ENCODE data around the gene IRF8. TPM values are rescaled to one million over a fixed set of nuclear protein-coding genes. Genes with fewer than 3 reads are reported as not detected.

Gene IRF8
- total RNA-seq, 1 donor from 2014 or later, result 0.59 TPM

DNA sequence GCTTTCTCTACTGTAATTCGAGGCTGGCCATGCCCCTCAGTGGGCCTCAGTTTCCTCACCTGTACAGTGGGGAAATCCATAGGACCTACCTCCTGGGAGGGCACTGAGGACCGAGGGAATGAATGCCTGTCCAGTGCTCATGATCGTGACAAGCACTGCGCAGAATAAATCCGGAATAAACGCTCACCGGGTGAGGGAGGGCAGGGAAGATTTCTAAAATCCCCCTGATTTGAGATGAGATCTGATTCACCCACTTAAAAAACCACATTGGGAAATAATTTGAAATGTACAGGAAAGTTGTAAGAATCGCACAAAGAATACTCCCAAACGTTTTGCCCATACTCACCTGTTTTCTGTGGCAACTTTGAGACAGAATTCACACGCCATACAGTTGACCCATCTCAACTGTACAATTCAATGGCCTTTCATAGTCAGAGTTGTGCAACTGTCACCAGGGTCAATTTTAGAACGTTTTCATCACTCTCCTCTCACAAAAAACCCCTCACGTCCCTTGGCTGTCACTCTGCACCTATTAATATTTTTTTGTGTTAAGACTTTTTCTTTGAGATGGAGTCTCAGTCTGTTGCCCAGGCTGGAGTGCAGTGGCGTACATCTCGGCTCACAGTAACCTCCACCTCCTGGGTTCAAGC, 49.8 kb downstream of the IRF8 start:
- Histone ChIP-seq H3K4me1 (ENCODE audit: insufficient read depth, low read length) (no peaks in the 10 kb centered on the region), H3K79me2 (ENCODE audit: insufficient read depth, low read length) (no peaks in the 10 kb centered on the region), H3K27me3 (ENCODE audit: insufficient read depth, low read length) (peaks cover 27% of the 10 kb centered on the region), H3K4me3 (ENCODE audit: insufficient read depth, low read depth, low read length) (no peak overlapping the region), H2AFZ (ENCODE audit: low read depth, low read length) (no peak overlapping the region), H4K20me1 (ENCODE audit: insufficient read depth, low read length) (no peaks in the 10 kb centered on the region), H3K27ac (ENCODE audit: low read depth, low read length) (no peak overlapping the region), H3K9ac (ENCODE audit: low read length) (no peak overlapping the region), H3K4me2 (ENCODE audit: low read length) (no peak overlapping the region), H3K9me3 (ENCODE audit: insufficient read depth, low read depth, low read length) (peaks cover 2% of the 10 kb centered on the region), H3K36me3 (ENCODE audit: insufficient read depth, low read length) (no peaks in the 10 kb centered on the region)
- TF ChIP-seq, protein P1, sequence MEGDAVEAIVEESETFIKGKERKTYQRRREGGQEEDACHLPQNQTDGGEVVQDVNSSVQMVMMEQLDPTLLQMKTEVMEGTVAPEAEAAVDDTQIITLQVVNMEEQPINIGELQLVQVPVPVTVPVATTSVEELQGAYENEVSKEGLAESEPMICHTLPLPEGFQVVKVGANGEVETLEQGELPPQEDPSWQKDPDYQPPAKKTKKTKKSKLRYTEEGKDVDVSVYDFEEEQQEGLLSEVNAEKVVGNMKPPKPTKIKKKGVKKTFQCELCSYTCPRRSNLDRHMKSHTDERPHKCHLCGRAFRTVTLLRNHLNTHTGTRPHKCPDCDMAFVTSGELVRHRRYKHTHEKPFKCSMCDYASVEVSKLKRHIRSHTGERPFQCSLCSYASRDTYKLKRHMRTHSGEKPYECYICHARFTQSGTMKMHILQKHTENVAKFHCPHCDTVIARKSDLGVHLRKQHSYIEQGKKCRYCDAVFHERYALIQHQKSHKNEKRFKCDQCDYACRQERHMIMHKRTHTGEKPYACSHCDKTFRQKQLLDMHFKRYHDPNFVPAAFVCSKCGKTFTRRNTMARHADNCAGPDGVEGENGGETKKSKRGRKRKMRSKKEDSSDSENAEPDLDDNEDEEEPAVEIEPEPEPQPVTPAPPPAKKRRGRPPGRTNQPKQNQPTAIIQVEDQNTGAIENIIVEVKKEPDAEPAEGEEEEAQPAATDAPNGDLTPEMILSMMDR (IDR thresholded peaks at IDR 0.05; ENCODE audit: insufficient read depth, low read depth, low read length), result no peak
- TF ChIP-seq EZH2 (IDR thresholded peaks at IDR 0.05; ENCODE audit: insufficient read depth, low read length), result no peak
- no peak for DNase-seq (ENCODE audit: low read depth)
- Mint-ChIP-seq H3K4me3 (ENCODE audit: unreplicated experiment) (no peak overlapping the region), H3K27me3 (ENCODE audit: low read depth, unreplicated experiment) (peaks cover 78% of the 10 kb centered on the region), H3K27ac (ENCODE audit: unreplicated experiment) (no peak overlapping the region), H3K4me1 (ENCODE audit: low read depth, unreplicated experiment) (no peaks in the 10 kb centered on the region), H3K36me3 (ENCODE audit: low read depth, unreplicated experiment) (peaks cover 3% of the 10 kb centered on the region), H3K9me3 (ENCODE audit: unreplicated experiment) (peaks cover 4% of the 10 kb centered on the region)
- FAIRE-seq, result no peak

DNA sequence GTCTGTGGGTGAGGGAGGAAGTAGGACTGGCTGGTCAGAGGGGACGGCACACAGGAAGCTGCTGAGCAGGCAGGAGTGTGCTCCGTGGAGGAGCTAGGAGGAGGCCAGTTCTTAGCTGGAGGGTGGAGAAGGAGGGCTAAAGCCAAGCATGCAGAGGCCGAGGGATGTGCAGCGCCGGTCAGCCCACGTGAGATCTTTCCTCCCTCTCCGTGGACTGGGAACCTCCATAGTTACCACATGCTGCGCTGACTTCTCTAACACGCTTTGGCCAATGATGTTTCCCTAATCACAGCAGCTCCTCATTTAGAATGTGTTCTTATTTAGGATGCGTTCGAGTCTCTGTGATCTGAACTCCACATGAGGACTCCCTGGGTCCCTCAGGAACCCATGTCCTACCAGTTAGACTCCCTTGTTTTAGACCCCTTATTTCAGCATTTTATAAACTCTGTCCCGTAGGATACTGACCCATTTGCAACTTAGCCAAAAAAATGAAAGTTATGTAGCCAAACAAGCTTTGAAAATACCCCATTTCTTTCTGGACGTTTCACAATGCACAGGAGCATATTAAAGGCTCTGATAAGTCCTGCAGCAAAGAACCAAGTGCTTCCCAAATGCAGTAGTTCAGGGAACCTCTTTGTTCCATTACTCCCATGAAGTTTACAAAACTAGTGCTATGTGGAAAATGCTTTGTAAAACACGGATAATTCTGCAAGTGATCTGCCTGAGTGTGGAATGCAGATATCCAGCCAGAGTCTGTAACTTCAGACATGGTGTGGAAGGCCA, 51.4 kb downstream of the IRF8 start:
- H3K36me3 ChIP-seq (ENCODE audit: insufficient read depth, low read length), result no peaks in the 10 kb centered on the region
- FAIRE-seq (no peak), DNase-seq (ENCODE audit: low read depth) (no peak)
- H3K4me1 ChIP-seq (ENCODE audit: insufficient read depth, low read length), result no peaks in the 10 kb centered on the region
- no peaks in the 10 kb centered on the region for H3K9me3 ChIP-seq (ENCODE audit: insufficient read depth, low read depth, low read length)
- Mint-ChIP-seq H3K4me3 (ENCODE audit: unreplicated experiment) (no peak overlapping the region), H3K36me3 (ENCODE audit: low read depth, unreplicated experiment) (no peaks in the 10 kb centered on the region), H3K27me3 (ENCODE audit: low read depth, unreplicated experiment) (peaks cover 69% of the 10 kb centered on the region), H3K4me1 (ENCODE audit: low read depth, unreplicated experiment) (no peaks in the 10 kb centered on the region), H3K27ac (ENCODE audit: unreplicated experiment) (no peak overlapping the region), H3K9me3 (ENCODE audit: unreplicated experiment) (peaks cover 4% of the 10 kb centered on the region)
- H3K27ac ChIP-seq (ENCODE audit: low read depth, low read length), result no peak overlapping the region
- H3K4me3 ChIP-seq (ENCODE audit: insufficient read depth, low read depth, low read length), result no peak overlapping the region
- no peaks in the 10 kb centered on the region for H4K20me1 ChIP-seq (ENCODE audit: insufficient read depth, low read length)
- TF ChIP-seq, protein P1 (IDR thresholded peaks at IDR 0.05; ENCODE audit: insufficient read depth, low read depth, low read length), result no peak
- no peak for TF ChIP-seq EZH2 (IDR thresholded peaks at IDR 0.05; ENCODE audit: insufficient read depth, low read length)
- H2AFZ ChIP-seq (ENCODE audit: low read depth, low read length), result no peak overlapping the region
- H3K9ac ChIP-seq (ENCODE audit: low read length), result no peak overlapping the region
- H3K79me2 ChIP-seq (ENCODE audit: insufficient read depth, low read length), result no peaks in the 10 kb centered on the region
- peaks cover 22% of the 10 kb centered on the region for H3K27me3 ChIP-seq (ENCODE audit: insufficient read depth, low read length)
- no peak overlapping the region for H3K4me2 ChIP-seq (ENCODE audit: low read length)

DNA sequence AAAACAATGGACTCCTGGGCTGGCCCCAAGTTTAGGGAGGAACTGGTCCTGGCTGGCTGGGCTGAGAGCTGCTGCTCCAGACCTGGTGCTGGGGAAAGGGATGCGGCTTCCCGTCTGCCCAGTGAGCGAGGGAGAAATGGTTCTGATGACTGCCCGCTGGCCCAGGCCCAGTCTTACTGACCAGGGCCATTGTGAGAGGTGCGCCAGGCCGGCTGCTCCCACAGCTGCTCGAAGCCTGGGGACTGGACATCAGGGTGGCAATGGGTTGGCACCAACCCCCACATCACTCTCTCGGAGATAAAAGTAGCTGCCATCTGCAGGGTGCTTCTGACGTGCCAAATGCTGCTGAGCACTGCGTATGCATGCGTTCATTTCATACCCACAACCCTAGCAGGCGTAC, 53.2 kb downstream of the IRF8 start:
- Histone ChIP-seq H3K4me2 (ENCODE audit: low read length) (no peak overlapping the region), H3K4me1 (ENCODE audit: insufficient read depth, low read length) (no peaks in the 10 kb centered on the region), H3K36me3 (ENCODE audit: insufficient read depth, low read length) (no peaks in the 10 kb centered on the region), H3K9me3 (ENCODE audit: insufficient read depth, low read depth, low read length) (no peaks in the 10 kb centered on the region), H2AFZ (ENCODE audit: low read depth, low read length) (no peak overlapping the region), H3K27me3 (ENCODE audit: insufficient read depth, low read length) (peaks cover 14% of the 10 kb centered on the region), H3K9ac (ENCODE audit: low read length) (no peak overlapping the region), H3K27ac (ENCODE audit: low read depth, low read length) (no peak overlapping the region), H3K4me3 (ENCODE audit: insufficient read depth, low read depth, low read length) (no peak overlapping the region), H4K20me1 (ENCODE audit: insufficient read depth, low read length) (no peaks in the 10 kb centered on the region), H3K79me2 (ENCODE audit: insufficient read depth, low read length) (no peaks in the 10 kb centered on the region)
- TF ChIP-seq EZH2 (IDR thresholded peaks at IDR 0.05; ENCODE audit: insufficient read depth, low read length), result no peak
- TF ChIP-seq, protein P1 (IDR thresholded peaks at IDR 0.05; ENCODE audit: insufficient read depth, low read depth, low read length), result no peak
- H3K27ac Mint-ChIP-seq (ENCODE audit: unreplicated experiment), result no peak overlapping the region
- no peak overlapping the region for H3K4me3 Mint-ChIP-seq (ENCODE audit: unreplicated experiment)
- DNase-seq (ENCODE audit: low read depth), result no peak
- H3K36me3 Mint-ChIP-seq (ENCODE audit: low read depth, unreplicated experiment), result no peaks in the 10 kb centered on the region
- FAIRE-seq, result no peak
- peaks cover 5% of the 10 kb centered on the region for H3K9me3 Mint-ChIP-seq (ENCODE audit: unreplicated experiment)
- H3K4me1 Mint-ChIP-seq (ENCODE audit: low read depth, unreplicated experiment), result no peaks in the 10 kb centered on the region
- peaks cover 67% of the 10 kb centered on the region for H3K27me3 Mint-ChIP-seq (ENCODE audit: low read depth, unreplicated experiment)

All from astrocyte (in vitro differentiated cells and primary cell).